Sigmoid colon (tissue), 7 donors: ENCODE results near the gene NUTF2. TPM values are rescaled to one million over a fixed set of nuclear protein-coding genes. Genes with fewer than 3 reads are reported as not detected.

Experiments
- DNase-seq: peaks from one replicate; pipeline ENCODE4 v3.0.0-alpha.2; 2019
- H3K27ac ChIP-seq, 4 donors: fragments of 200-600 bp; sonication (generic); one replicate each; pipeline ENCODE4 v1.5.1; 2016 to 2019; ENCODE audit warnings: mild to moderate bottlenecking in 1 of 4
- H3K27me3 ChIP-seq, 3 donors: fragments of 200-600 bp; sonication (generic); one replicate each; pipeline ENCODE4 v1.5.1; 2019; ENCODE audit warnings: mild to moderate bottlenecking in 1 of 3
- H3K36me3 ChIP-seq, 4 donors: fragments of 200-600 bp; sonication (generic); one replicate each; pipeline ENCODE4 v1.5.1; 2016 to 2019
- H3K4me1 ChIP-seq, 4 donors: fragments of 200-600 bp; sonication (generic); one replicate each; pipeline ENCODE4 v1.5.1; 2017 to 2019
- H3K4me3 ChIP-seq, 4 donors: fragments of 200-600 bp; sonication (generic); one replicate each; pipeline ENCODE4 v1.5.1; 2017 to 2019; ENCODE audit warnings: mild to moderate bottlenecking in 2 of 4, moderate library complexity in 1 of 4
- H3K9me3 ChIP-seq, 4 donors: fragments of 200-600 bp in 3 of 4; sonication (generic) in 3 of 4; one replicate each; pipeline versions ENCODE4 v1.5.1 to v1.6.1; 2013 to 2019
- EP300 ChIP-seq, 4 donors: sonication (generic); formaldehyde crosslinking; IDR thresholded peaks; one replicate each; pipeline ENCODE4 v1.6.1; 2017; ENCODE audit warnings: antibody characterized with exemption in 4 of 4
- POLR2A ChIP-seq, 2 donors: fragments of 450-650 bp; IDR thresholded peaks; one replicate each; pipeline ENCODE4 v1.6.1; 2016; ENCODE audit warnings: antibody characterized with exemption in 2 of 2, mild to moderate bottlenecking in 2 of 2, moderate library complexity in 2 of 2
- POLR2AphosphoS5 ChIP-seq, 4 donors: sonication (generic); formaldehyde crosslinking; IDR thresholded peaks; one replicate each; pipeline ENCODE4 v1.6.1; 2017; ENCODE audit warnings: antibody characterized with exemption in 4 of 4
- WGBS, 2 donors: extraction: QIAGEN DNeasy Blood & Tissue Kit; methylation state at CpG; one replicate each; pipeline ENCODE4 v1.1.7; 2013; 5-methylcytosine and 5-hydroxymethylcytosine counted together
- intact Hi-C: fragments of 100-400 bp; cut with DNase I; formaldehyde crosslinking; loops from one replicate; pipeline ENCODE4 v1.15.1; 2023
- polyA plus RNA-seq, 3 donors: library from polyadenylated mRNA; stranded (reverse); fragments of 200-250 nt; gene quantifications; one replicate each; pipeline ENCODE4 v1.2.3, GENCODE V29; 2013
- total RNA-seq, 4 donors: library from RNA; depleted of rRNA; stranded (reverse); fragments of >200 nt; gene quantifications; one replicate each; pipeline ENCODE4 v1.1.0, GENCODE V29; 2016
- TF ChIP-seq, protein P1 (sequence below), 4 experiments: fragments of 450-650 bp in 3 of 4; fragments of 200-600 bp in 1 of 4; IDR thresholded peaks; one replicate each; pipeline ENCODE4 v1.5.1; 2016 to 2019; ENCODE audit warnings: antibody characterized with exemption in 4 of 4, mild to moderate bottlenecking in 3 of 4, moderate library complexity in 2 of 4
- donor health status: healthy with polysubstance abuse.
- donor health status: Bipolar disorder and iron deficiency.
- donor health status: healthy.

The NUTF2 gene
- total and polyA plus RNA-seq, 7 donors = 50.8 to 115 (median 93.8) TPM

DNA sequence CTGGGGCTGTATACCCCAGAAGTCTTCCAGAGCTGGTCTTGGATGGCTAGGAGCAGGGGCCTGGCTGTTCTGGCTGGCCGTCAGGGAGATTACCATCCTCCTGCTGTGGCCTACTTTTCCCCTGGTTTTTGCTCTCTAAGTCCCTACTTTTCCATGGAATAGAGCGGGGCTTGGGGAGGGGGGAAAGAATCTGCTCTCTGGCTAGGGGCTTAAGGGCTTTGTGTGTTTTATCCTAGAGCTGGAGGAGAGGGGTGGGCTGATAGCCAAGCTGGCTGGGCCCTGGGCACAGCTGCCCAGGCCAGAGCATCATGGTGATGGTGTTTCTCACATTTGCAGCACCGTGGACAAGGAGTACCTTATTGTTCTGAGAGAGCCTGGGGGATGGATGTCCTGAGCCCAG lies 41.6 kb downstream of the NUTF2 start:
- Histone ChIP-seq H3K36me3 (peaks cover 2 to 9% (median 3%) of the 10 kb centered on the region in 4 donors), H3K27ac (no peak overlapping the region), H3K4me1 (peaks cover 0 to 19% (median 12%) of the 10 kb centered on the region in 4 donors), H3K9me3 (no peaks in the 10 kb centered on the region), H3K4me3 (no peak overlapping the region), H3K27me3 (no peaks in the 10 kb centered on the region)
- no peak for DNase-seq
- 88 to 89% methylated on average over 3 of the region's 3 CpGs for WGBS, 2 donors
- intact Hi-C loops = no loop called here
- TF ChIP-seq POLR2A (IDR thresholded peaks at IDR 0.05) (no peak), POLR2AphosphoS5 (IDR thresholded peaks at IDR 0.05) (no peak), EP300 (IDR thresholded peaks at IDR 0.05) (no peak)
- TF ChIP-seq, protein P1, sequence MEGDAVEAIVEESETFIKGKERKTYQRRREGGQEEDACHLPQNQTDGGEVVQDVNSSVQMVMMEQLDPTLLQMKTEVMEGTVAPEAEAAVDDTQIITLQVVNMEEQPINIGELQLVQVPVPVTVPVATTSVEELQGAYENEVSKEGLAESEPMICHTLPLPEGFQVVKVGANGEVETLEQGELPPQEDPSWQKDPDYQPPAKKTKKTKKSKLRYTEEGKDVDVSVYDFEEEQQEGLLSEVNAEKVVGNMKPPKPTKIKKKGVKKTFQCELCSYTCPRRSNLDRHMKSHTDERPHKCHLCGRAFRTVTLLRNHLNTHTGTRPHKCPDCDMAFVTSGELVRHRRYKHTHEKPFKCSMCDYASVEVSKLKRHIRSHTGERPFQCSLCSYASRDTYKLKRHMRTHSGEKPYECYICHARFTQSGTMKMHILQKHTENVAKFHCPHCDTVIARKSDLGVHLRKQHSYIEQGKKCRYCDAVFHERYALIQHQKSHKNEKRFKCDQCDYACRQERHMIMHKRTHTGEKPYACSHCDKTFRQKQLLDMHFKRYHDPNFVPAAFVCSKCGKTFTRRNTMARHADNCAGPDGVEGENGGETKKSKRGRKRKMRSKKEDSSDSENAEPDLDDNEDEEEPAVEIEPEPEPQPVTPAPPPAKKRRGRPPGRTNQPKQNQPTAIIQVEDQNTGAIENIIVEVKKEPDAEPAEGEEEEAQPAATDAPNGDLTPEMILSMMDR (IDR thresholded peaks at IDR 0.05) = no peak

DNA sequence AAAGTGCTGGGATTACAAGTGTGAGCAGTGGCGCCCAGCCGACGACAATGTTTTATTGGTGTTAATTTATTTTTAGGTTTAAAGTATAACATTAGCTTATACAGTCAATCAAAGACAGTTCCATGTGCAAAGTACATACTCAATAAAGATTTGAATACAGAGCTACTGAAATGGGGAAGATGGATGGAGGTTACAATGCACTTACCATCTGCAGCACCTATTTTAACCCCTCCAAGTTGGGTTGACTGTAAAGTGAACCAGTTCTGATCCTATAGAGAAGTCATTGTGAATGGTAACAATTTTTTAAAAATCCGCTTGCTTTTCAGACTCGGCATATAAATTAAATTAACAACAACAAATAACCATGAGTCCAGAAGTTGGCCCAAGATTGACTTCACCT lies 45.6 kb downstream of the NUTF2 start:
- no peaks in the 10 kb centered on the region for H3K9me3 ChIP-seq
- peak overlapping the region; percentile 29 to 100 (median 95) for H3K4me3 ChIP-seq
- no peaks in the 10 kb centered on the region for H3K36me3 ChIP-seq
- intact Hi-C loops = loop anchor here (2.0 kb wide), 1 partner anchor 46 kb away; the partner anchor contains the start of genes CENPT and NUTF2
- 26 to 57% methylated on average over 5 of the region's 5 CpGs for WGBS, 2 donors
- TF ChIP-seq POLR2A (IDR thresholded peaks at IDR 0.05) (no peak), EP300 (IDR thresholded peaks at IDR 0.05) (no peak), POLR2AphosphoS5 (IDR thresholded peaks at IDR 0.05) (no peak)
- TF ChIP-seq, protein P1 (IDR thresholded peaks at IDR 0.05) = no peak
- H3K27me3 ChIP-seq = no peaks in the 10 kb centered on the region
- DNase-seq = no peak
- peak overlapping the region; percentile 97 to 99 (median 98) for H3K27ac ChIP-seq
- peaks cover 0 to 42% (median 35%) of the 10 kb centered on the region in 4 donors for H3K4me1 ChIP-seq

DNA sequence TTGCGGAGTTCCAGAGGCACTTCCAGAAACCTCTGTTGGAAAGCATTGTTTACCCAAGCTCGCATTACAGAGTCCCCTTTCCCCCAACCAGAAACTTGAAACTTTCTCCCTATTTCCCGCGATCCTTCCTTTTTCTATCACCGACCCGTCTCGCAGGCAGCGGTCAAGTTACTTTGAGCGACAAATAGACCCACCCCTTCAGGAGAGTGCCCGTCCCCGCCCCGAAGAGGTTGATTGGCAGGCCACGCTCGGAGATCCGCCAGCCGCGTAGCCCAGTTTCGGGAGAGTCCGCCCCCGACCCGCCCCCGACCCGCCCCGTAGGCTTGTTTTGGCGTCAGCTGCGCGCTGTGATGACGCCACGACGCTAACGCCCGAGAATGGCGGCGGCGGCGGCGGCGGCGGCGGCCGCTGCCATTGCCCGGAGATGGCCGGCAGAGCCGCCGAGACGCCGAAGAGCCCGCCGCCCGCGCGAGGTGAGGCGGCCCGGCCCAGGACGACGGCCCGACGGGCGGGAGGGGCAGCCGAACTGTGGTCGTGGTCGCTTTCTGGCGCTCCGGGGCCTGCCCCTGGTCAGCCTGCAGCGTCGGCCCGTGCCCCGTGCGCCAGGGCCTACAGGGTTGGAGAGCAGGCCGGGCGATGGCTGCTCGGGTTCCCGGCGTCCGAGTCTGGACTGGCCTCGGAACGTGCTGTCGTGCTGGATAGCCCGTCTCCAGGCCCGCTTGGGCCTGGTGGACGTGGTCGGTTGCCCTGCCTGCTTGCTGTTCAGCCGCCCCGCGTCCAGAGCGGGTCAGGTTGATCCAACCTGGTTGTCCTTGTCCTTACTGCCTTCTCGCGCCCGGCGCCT lies 46.4 kb downstream of the NUTF2 start, which contains the start of gene PSKH1:
Gene PSKH1 (plus strand): TSS at position 356 of the 844 bp plus-strand sequence. CDS start 15,496 bp downstream, outside the sequence.
- DNase-seq = peak; percentile 98
- peak within 1 kb of the TSS; percentile 88 to 100 (median 95) for H3K4me3 ChIP-seq
- 0 to 1% methylated on average over 90 of the region's 90 CpGs for WGBS, 2 donors
- H3K4me1 ChIP-seq = peaks cover 0 to 42% (median 37%) of the 10 kb centered on the region in 4 donors
- H3K27ac ChIP-seq = peak within 1 kb of the TSS; percentile 97 to 99 (median 98)
- no peaks in the 10 kb centered on the region for H3K36me3 ChIP-seq
- TF ChIP-seq, protein P1 (IDR thresholded peaks at IDR 0.05) = peak in 1 of 4 experiments; percentile 8
- TF ChIP-seq POLR2A (IDR thresholded peaks at IDR 0.05) (peak in 1 of 2 donors; percentile 39), EP300 (IDR thresholded peaks at IDR 0.05) (no peak), POLR2AphosphoS5 (IDR thresholded peaks at IDR 0.05) (peak; percentile 82 to 91 (median 85))
- no peaks in the 10 kb centered on the region for H3K27me3 ChIP-seq
- intact Hi-C loops = loop anchor here (2.0 kb wide), 1 partner anchor 46 kb away; the partner anchor contains the start of genes CENPT and NUTF2
- H3K9me3 ChIP-seq = no peaks in the 10 kb centered on the region

DNA sequence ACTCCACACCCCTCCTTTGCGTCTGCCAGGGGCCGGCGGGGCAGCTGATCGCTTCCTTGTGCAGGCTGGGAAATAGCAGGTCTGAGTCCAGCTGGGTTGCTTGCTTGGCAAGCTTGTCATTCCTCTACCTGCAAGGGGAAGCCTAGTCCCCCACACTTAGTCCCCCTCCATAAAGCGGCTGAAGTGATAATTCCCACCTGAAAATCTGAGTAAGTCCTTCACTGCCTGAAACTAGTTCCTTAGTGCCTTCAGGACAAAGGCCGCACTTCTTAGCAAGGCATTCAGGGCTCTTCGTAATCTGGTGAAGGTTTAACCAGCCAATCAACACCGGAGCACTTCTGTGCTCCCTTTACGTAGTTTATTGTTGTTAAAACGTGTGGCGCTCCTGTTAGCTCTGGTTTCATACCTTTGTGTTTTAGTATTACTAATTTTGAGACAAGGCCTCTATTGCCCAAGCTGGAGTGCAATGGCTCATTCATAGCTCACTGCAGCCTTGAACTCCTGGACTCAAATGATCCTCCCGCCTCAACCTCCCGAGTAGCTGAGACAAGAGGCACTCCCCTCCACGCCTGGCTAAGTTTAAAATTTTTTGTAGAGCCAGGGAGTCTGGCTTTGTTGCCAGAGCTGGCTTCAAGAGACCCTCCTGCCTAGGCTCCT lies 47.1 kb downstream of the NUTF2 start:
- Histone ChIP-seq H3K4me1 (peaks cover 0 to 42% (median 37%) of the 10 kb centered on the region in 4 donors), H3K27me3 (no peaks in the 10 kb centered on the region), H3K9me3 (no peaks in the 10 kb centered on the region), H3K27ac (peak overlapping the region; percentile 97 to 99 (median 98)), H3K4me3 (peak overlapping the region; percentile 88 to 100 (median 95)), H3K36me3 (no peaks in the 10 kb centered on the region)
- DNase-seq = no peak
- WGBS, 2 donors = 7 to 29% methylated on average over 14 of the region's 14 CpGs
- TF ChIP-seq, protein P1 (IDR thresholded peaks at IDR 0.05) = no peak
- TF ChIP-seq POLR2AphosphoS5 (IDR thresholded peaks at IDR 0.05) = no peak
- intact Hi-C loops = loop anchor here (2.0 kb wide), 1 partner anchor 47 kb away; the partner anchor contains the start of genes CENPT and NUTF2
